ENCODE measurements around the gene SSBP4. TPM values are rescaled to one million over a fixed set of nuclear protein-coding genes. Genes with fewer than 3 reads are reported as not detected.

SSBP4 gene
- total RNA-seq, 1 experiment from 2014 or later = 164 TPM

GRCh38 chr19:18385359-18385674, 33.9 kb upstream of the SSBP4 start:
- no peak overlapping the region for H3K4me3 ChIP-seq (replicated peaks in 1 of 2; ENCODE audit: low read depth in 1 of 2, low read length in 2 of 2)
- BruUV-seq (replicated peaks) = TSS peak; percentile 97

DNA sequence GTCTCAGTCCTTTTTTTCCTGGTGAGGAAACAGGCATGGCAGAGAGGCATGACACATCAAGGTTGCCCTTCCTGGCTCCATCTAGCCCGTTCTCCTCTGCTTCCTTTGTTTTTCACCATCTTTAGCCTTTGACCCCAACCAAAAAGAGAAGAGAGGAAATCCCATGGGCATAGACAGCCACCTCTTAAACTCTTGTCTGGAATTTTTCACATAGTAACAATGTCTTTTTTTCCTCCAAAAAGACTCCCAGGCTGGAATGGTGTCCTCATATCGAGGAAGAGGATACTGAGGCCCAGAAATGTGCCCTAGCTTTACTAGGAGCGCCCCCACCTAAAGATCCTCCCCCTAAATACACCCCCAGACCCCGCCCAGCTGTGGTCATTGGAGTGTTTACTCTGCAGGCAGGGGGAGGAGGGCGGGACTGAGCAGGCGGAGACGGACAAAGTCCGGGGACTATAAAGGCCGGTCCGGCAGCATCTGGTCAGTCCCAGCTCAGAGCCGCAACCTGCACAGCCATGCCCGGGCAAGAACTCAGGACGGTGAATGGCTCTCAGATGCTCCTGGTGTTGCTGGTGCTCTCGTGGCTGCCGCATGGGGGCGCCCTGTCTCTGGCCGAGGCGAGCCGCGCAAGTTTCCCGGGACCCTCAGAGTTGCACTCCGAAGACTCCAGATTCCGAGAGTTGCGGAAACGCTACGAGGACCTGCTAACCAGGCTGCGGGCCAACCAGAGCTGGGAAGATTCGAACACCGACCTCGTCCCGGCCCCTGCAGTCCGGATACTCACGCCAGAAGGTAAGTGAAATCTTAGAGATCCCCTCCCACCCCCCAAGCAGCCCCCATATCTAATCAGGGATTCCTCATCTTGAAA, 33.3 kb upstream of the SSBP4 start, which contains the start of gene GDF15:
Gene GDF15 (plus strand): TSS at position 484 of the 868 bp plus-strand sequence. CDS start 32 bp downstream, at position 516.
- peak within 1 kb of the TSS; percentile 71 for H3K9ac ChIP-seq (ENCODE audit: low read length)
- peak within 1 kb of the TSS; percentile 96 for H3K4me2 ChIP-seq (ENCODE audit: low read length)
- H3K36me3 ChIP-seq (ENCODE audit: control insufficient read depth in 1 of 2, insufficient read depth in 2 of 2, low read length in 2 of 2) = peaks cover 0 to 6% of the 10 kb centered on the region in 2 experiments; a peak in 2 of 4 replicates
- peak within 1 kb of the TSS; percentile 82 for H3K27ac ChIP-seq (ENCODE audit: low read depth, low read length)
- H3K9me2 ChIP-seq (ENCODE audit: insufficient read depth) = no peaks in the 10 kb centered on the region
- H3K4me1 ChIP-seq (ENCODE audit: control insufficient read depth in 1 of 2, insufficient read depth in 2 of 2, low read length in 2 of 2) = peaks cover 61 to 86% of the 10 kb centered on the region in 2 experiments
- DNase-seq (ENCODE audit: low read depth, low spot score) (peak; percentile 90), ATAC-seq (peak; percentile 80)
- peak within 1 kb of the TSS; percentile 60 for H2AFZ ChIP-seq (ENCODE audit: low read depth, low read length, poor library complexity, severe bottlenecking)
- POLR2A ChIA-PET = interaction anchor here (0.6 to 2.4 kb wide), 27 partner anchors 10 to 1636 kb away, joined by 3 to 32 read pairs (median 6); partner anchors contain the start of genes IQCN, JUND, LRRC25 and LSM4
- peaks cover 16% of the 10 kb centered on the region for H3K79me2 ChIP-seq (ENCODE audit: insufficient read depth, low read length)
- CTCF ChIA-PET = interaction anchor here (0.5 to 1.4 kb wide), 10 partner anchors 11 to 104 kb away, joined by 3 to 5 read pairs (median 3); partner anchors contain the start of genes JUND and SSBP4
- peak within 1 kb of the TSS; percentile 71 to 91 for H3K4me3 ChIP-seq (replicated peaks in 1 of 2; ENCODE audit: low read depth in 1 of 2, low read length in 2 of 2)
- intact Hi-C loops (cut with micrococcal nuclease) = loop anchor here (2.0 kb wide), 1 partner anchor 37 kb away; no protein-coding TSS in a partner anchor
- H4K20me1 ChIP-seq (ENCODE audit: insufficient read depth) = no peaks in the 10 kb centered on the region
- H3K27me3 ChIP-seq (ENCODE audit: insufficient read depth, low read length) = no peaks in the 10 kb centered on the region
- RAD21 ChIA-PET (ENCODE audit: low non-redundant PET in 1 of 2, low total read pairs in 2 of 2, uncharacterized antibody in 2 of 2, unreplicated experiment in 2 of 2) = interaction anchor here in 1 of 2 experiments (0.5 kb wide), 1 partner anchor 84 kb away, joined by 3 read pairs; no protein-coding TSS in a partner anchor
- no TSS peak for BruUV-seq (replicated peaks)
- H3K9me3 ChIP-seq (ENCODE audit: control insufficient read depth in 1 of 2, insufficient read depth in 1 of 2, low read depth in 1 of 2, low read length in 2 of 2) = no peaks in the 10 kb centered on the region
- TF ChIP-seq MAX (IDR thresholded peaks at IDR 0.05) = peak; percentile 64
- TF ChIP-seq RAD21 (IDR thresholded peaks at IDR 0.05; ENCODE audit: low read depth) = peak; percentile 57
- TF ChIP-seq EZH2 (IDR thresholded peaks at IDR 0.05) = no peak
- TF ChIP-seq POLR2AphosphoS5 (IDR thresholded peaks at IDR 0.05; ENCODE audit: low read depth, low read length) = peak; percentile 100
- peak; percentile 98 for TF ChIP-seq SIN3A (IDR thresholded peaks at IDR 0.05; ENCODE audit: low read depth)
- TF ChIP-seq ATF3 (IDR thresholded peaks at IDR 0.05) = no peak
- TF ChIP-seq CBX3 (IDR thresholded peaks at IDR 0.05; ENCODE audit: low read depth) = peak; percentile 20; the same call in 1 of the 2 replicates
- TF ChIP-seq, protein P1, sequence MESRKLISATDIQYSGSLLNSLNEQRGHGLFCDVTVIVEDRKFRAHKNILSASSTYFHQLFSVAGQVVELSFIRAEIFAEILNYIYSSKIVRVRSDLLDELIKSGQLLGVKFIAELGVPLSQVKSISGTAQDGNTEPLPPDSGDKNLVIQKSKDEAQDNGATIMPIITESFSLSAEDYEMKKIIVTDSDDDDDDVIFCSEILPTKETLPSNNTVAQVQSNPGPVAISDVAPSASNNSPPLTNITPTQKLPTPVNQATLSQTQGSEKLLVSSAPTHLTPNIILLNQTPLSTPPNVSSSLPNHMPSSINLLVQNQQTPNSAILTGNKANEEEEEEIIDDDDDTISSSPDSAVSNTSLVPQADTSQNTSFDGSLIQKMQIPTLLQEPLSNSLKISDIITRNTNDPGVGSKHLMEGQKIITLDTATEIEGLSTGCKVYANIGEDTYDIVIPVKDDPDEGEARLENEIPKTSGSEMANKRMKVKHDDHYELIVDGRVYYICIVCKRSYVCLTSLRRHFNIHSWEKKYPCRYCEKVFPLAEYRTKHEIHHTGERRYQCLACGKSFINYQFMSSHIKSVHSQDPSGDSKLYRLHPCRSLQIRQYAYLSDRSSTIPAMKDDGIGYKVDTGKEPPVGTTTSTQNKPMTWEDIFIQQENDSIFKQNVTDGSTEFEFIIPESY (IDR thresholded peaks at IDR 0.05; ENCODE audit: extremely low read depth, insufficient replicate concordance, low read length) = peak; percentile 7
- peak; percentile 68 for TF ChIP-seq YY1 (IDR thresholded peaks at IDR 0.05; ENCODE audit: extremely low read depth, insufficient replicate concordance, low read depth, low read length)
- peak; percentile 20 for TF ChIP-seq TCF7L2 (IDR thresholded peaks at IDR 0.05; ENCODE audit: borderline replicate concordance, extremely low read depth, insufficient read depth, insufficient read length)
- TF ChIP-seq ZFX (IDR thresholded peaks at IDR 0.05) = no peak
- peak; percentile 98 for TF ChIP-seq POLR2A (IDR thresholded peaks at IDR 0.05; ENCODE audit: borderline replicate concordance, extremely low read depth, insufficient read depth, insufficient read length)
- TF ChIP-seq EZH2phosphoT487 (IDR thresholded peaks at IDR 0.05; ENCODE audit: borderline replicate concordance) = no peak

More at GRCh38 chr19:18385359-18385674, 33.9 kb upstream of the SSBP4 start:
- peaks cover 64 to 86% of the 10 kb centered on the region in 2 experiments for H3K4me1 ChIP-seq (ENCODE audit: control insufficient read depth in 1 of 2, insufficient read depth in 2 of 2, low read length in 2 of 2)
- H3K27me3 ChIP-seq (ENCODE audit: insufficient read depth, low read length) = no peaks in the 10 kb centered on the region
- peak overlapping the region; percentile 71 for H3K9ac ChIP-seq (ENCODE audit: low read length)
- peaks cover 16% of the 10 kb centered on the region for H3K79me2 ChIP-seq (ENCODE audit: insufficient read depth, low read length)
- H3K27ac ChIP-seq (ENCODE audit: low read depth, low read length) = peak overlapping the region; percentile 82
- peak overlapping the region; percentile 96 for H3K4me2 ChIP-seq (ENCODE audit: low read length)
- TF ChIP-seq POLR2AphosphoS5 (IDR thresholded peaks at IDR 0.05; ENCODE audit: low read depth, low read length) (no peak), EZH2phosphoT487 (IDR thresholded peaks at IDR 0.05; ENCODE audit: borderline replicate concordance) (no peak)
- ATAC-seq = no peak
- intact Hi-C loops (cut with micrococcal nuclease) = no loop called here
- DNase-seq (ENCODE audit: low read depth, low spot score) = no peak
- no peaks in the 10 kb centered on the region for H3K9me3 ChIP-seq (ENCODE audit: control insufficient read depth in 1 of 2, insufficient read depth in 1 of 2, low read depth in 1 of 2, low read length in 2 of 2)
- no peaks in the 10 kb centered on the region for H3K9me2 ChIP-seq (ENCODE audit: insufficient read depth)
- POLR2A ChIA-PET = interaction anchor here (0.6 to 2.4 kb wide), 26 partner anchors 10 to 1636 kb away, joined by 3 to 32 read pairs (median 6); partner anchors contain the start of genes IQCN, JUND, LRRC25 and LSM4
- CTCF ChIA-PET = interaction anchor here (0.5 to 1.4 kb wide), 9 partner anchors 20 to 104 kb away, joined by 3 to 5 read pairs (median 3); partner anchors contain the start of genes JUND and SSBP4
- no peaks in the 10 kb centered on the region for H4K20me1 ChIP-seq (ENCODE audit: insufficient read depth)
- H3K36me3 ChIP-seq (ENCODE audit: control insufficient read depth in 1 of 2, insufficient read depth in 2 of 2, low read length in 2 of 2) = peaks cover 0 to 6% of the 10 kb centered on the region in 2 experiments; a peak in 2 of 4 replicates
- H2AFZ ChIP-seq (ENCODE audit: low read depth, low read length, poor library complexity, severe bottlenecking) = no peak overlapping the region
- RAD21 ChIA-PET (ENCODE audit: low non-redundant PET in 1 of 2, low total read pairs in 2 of 2, uncharacterized antibody in 2 of 2, unreplicated experiment in 2 of 2) = interaction anchor here in 1 of 2 experiments (0.5 kb wide), 1 partner anchor 83 kb away, joined by 3 read pairs; no protein-coding TSS in a partner anchor

All from HCT116 (cell line).